ENCODE measurements around the gene OPRM1.
A peak's percentile ranks its signal among the peaks of the same experiment; 100 is the strongest.

Gene OPRM1

DNA sequence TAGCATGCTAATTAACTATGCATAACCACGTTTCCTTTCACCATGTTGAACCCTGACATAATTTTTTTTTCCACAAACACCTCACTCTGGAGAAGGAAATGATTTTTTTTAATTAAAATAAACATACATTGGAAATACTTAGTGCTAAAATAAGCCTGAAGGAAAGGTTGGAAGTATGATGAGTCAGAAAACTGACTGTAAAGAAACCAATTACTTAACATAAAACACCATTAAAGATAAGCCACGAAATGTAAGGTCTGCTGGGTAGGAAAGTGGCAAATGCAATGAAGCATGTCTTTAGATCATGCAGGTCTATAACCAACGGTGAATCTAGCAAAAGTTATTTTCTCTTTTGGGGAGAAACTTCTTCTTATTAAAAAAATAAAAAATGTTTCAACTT lies 47.5 kb downstream of the OPRM1 start:
- DNase-seq = no peak

DNA sequence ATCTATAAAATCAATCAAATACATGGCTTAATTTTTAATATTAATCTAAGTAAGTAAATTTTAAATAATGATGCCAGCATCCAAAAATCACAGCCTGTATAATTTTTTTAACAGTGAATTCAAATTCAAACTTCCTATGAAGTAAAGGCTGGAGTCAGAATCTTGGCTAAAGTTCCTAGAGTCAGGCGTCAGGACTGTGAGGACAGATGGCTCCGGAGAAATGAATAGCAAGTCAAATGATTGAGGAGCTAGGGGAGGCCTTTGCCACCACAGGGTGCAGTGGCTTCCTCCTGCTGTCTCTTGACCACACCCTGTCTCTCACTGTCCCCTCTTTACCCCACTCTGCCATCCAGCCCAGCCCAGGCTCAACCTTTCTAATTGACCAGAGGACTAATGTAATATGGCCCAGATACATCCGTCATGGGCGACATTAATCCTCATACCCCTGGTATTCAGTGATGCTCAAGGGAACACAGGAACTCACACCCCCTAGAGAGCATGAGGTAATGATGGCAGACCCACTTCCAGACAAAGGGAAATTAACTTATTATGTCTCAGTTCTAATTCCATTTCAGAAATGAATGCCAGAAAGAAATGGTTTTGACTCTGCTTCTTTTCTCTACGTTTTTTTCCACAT lies 53.4 kb downstream of the OPRM1 start:
- DNase-seq = no peak

DNA sequence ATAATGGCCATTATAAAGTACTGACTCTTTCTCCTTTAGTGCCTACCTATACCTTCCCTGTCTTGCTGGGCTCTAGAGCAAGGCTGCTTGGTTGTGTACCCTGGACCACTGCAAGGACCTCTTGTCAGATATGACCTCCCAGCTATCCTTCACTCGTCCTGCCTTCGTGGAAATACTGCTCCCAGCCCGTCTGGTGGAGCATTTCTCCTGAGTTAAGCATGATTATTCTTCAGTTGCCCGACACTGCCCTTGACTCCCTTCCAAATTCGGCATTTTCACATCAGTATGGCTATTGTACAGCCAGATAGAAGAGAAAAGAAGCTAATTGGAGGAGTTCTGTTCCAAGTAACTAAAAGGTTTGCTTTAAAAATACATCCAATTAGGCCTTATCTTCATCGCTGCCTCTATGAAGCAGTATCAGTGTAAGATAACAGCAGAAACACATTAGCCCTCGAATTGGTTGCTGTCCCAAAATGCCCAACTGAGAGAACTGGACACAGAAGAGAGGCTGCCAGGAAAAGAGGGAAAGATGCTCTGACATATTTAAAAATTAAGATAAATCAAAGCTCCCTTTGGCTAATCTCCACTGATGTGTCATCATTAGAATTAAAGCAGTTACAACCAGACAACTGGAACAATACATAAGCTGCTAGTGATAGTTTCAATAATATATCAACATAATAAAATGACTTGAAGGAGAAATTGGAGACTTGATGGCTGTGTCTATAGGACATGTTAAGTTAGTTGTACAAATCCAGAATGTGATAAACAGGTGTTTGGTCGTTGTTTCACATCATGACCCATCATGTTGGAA lies 54.4 kb downstream of the OPRM1 start:
- DNase-seq = no peak

- DNase-seq = no peak
These were observed 56.5 kb downstream of the OPRM1 start for GRCh38 chr6:154095571-154095970.

- DNase-seq = no peak
These were observed 57.3 kb downstream of the OPRM1 start for GRCh38 chr6:154096316-154096715.

- DNase-seq = no peak
These were observed 57.8 kb downstream of the OPRM1 start for GRCh38 chr6:154096834-154097233.

DNA sequence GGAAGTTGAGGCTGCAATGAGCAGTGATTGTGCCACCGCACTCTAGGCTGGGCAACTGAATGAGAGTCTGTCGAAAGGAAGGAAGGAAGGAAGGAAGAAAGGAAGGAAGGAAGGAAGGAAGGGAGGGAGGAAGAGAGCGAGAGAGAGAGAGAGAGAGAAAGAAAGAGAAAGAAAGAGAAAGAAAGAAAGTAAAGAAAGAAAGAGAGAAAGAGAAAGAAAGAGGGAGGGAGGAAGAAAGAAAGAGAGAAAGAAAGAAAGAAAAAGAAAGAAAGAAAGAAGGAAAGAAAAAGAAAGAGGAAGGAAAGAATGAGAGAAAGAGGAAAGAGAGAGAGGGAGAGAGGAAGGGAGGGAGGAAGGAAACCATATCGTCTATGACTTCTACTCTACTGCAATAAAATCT lies 60.2 kb downstream of the OPRM1 start:
- no peak for DNase-seq

DNA sequence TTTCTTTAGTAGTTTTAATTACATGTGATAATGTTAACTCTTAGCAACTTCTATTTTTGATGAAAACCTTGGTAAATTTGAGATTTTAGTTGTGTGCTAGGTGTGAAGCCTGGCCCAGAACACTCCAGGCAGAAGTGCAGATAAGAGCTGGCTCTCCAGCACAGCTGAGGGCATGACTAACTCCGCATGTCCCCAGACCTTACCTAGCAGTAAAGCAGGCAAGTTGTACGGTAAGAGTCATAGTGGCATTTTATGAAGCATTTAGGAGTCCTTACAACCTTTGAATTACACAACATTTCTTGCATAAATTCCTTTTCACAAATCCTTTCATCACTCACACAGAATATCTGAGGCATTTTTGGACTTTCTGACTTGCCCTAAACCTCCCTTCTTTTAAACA lies 67.2 kb downstream of the OPRM1 start:
- no peak for DNase-seq

- DNase-seq = no peak
These were observed 72.0 kb downstream of the OPRM1 start for GRCh38 chr6:154111025-154111424.

- DNase-seq = no peak
These were observed 73.3 kb downstream of the OPRM1 start for GRCh38 chr6:154112181-154112809.

- DNase-seq = no peak
These were observed 74.4 kb downstream of the OPRM1 start for GRCh38 chr6:154113392-154113791.

- DNase-seq = no peak
These were observed 78.4 kb downstream of the OPRM1 start for GRCh38 chr6:154117485-154117884.

DNA sequence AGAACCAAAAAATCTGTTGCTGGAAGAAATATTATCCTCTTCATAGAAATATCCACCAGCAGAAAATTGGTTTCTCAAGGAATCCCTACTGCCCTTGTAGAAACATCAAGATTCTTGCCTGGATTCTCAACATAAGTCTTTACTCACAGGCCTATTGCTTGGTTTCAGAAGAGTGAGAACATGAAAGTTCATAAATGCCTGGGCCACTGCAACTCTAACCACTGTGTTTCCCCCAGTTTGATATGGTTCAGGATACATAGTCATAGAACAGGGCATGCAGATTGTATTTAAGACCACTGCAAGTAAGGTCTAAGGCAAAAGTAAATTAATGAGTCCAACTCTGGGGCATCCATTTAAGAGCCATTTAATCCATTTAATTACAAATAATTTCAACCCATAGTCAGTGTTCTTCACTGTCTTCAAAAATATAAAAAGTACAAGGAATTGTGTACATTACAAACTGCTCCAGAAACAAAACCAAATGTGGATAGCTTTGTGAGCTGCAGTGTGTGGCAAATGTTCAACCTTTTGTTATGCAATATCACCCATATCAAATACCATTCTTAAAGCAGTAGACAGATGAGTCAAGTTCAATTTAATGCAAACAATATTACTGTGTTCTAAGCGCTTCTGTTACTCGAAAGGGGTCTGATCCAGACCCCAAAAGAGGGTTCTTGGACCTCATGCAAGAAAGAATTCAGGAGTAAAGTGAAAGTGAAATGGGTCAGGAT lies 83.3 kb downstream of the OPRM1 start:
- no peak for DNase-seq

GRCh38 chr6:154123155-154123956 lies 84.3 kb downstream of the OPRM1 start:
- DNase-seq = no peak

- no peak for DNase-seq
These were observed 86.4 kb downstream of the OPRM1 start for GRCh38 chr6:154125421-154125820.

- DNase-seq = no peak
These were observed 88.6 kb downstream of the OPRM1 start for GRCh38 chr6:154127657-154128056.

DNA sequence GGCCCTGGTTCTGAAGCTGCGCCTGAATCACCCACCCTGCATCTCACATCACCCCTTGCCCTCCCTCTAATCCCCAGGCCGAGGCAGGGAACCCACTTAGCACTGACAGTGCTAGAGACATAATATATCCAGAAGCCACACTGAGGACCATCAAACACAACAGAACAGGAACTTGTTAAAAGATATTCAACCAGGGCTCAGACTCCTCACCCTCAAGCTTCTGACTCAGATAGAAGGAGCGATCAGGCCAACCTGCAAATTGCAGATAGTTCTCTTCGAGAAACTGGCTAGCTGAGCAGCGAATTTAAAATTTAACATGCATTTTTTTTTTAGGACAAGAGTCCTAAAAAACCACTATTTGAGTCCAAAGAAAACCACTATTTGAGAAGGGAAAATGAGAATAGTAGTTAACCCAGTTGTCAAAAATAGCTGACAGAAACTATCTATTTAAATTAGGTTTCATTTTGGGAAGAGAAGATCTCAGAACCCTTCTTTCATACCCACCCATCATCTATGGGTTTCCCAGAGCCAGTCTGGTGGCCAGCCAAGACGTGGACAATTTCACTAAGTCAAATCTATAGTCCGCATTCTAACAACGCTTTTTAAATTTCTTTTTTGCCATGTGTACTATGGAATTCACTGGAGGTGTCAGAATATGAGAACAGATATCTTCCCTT lies 95.6 kb downstream of the OPRM1 start:
- no peak for DNase-seq

DNA sequence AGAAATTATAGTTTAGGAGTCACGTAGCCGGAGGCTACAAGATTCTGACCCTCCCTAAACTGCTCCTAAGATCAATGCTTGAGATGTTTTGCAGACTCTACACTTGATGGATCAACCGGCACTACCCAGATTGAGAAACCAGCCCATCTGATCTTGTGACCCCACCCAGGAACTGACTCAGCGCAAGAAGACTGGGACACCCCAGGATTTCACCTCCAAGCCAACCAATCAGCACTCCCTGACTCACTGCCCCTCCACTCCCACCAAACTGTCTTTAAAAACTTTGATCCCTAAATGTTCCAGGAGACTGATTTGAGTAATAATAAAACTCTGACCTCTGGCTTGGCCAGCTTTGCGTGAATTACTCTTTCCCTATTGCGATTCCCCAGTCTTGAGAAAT lies 99.8 kb downstream of the OPRM1 start:
- DNase-seq = no peak

- DNase-seq = no peak
These were observed 100.9 kb downstream of the OPRM1 start for GRCh38 chr6:154139892-154140291.

GRCh38 chr6:154140743-154141142 lies 101.7 kb downstream of the OPRM1 start:
- DNase-seq = no peak

DNA sequence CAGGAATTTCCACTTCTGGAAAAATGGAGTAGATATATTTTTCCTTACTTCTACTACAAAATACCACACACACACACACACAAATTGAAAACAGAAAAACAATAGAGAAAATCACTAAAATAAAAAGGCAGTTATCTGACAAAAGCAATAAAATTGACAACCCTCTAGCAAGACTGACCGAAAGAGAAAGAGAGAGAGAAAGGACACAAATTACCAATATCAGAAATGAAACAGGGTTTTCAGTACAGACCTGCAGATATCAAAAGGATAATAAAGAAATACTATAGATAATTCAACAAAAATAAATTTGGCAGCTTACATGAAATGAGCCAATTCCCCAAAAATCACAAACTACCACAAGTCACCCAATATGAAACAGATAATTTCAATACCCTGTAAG lies 104.7 kb downstream of the OPRM1 start:
- DNase-seq = no peak

GRCh38 chr6:154154389-154154967 lies 115.4 kb downstream of the OPRM1 start:
- peak; percentile 42 for DNase-seq
